ENCODE results near the gene PPP2R1A.
"Not testable (repeated sequence)": the region's sequence is repeated elsewhere in the genome, so short reads cannot be mapped to it uniquely, and the experiment has no call there.

The PPP2R1A gene

GRCh38 chr19:52200755-52201391 is 11.0 kb downstream of the PPP2R1A start:
- DNase-seq: not testable (repeated sequence)

- no peak for DNase-seq
These were observed 16.6 kb downstream of the PPP2R1A start for GRCh38 chr19:52206481-52206880.

GRCh38 chr19:52211203-52211602 is 21.4 kb downstream of the PPP2R1A start:
- no peak for DNase-seq

- DNase-seq: no peak
These were observed 22.2 kb downstream of the PPP2R1A start for GRCh38 chr19:52211926-52212571.

GRCh38 chr19:52212572-52213255 is 22.9 kb downstream of the PPP2R1A start:
- DNase-seq: no peak

GRCh38 chr19:52214241-52214640 is 24.4 kb downstream of the PPP2R1A start:
- DNase-seq: no peak

- DNase-seq: no peak
These were observed 26.5 kb downstream of the PPP2R1A start for GRCh38 chr19:52216401-52216800.

- DNase-seq: no peak
These were observed 27.7 kb downstream of the PPP2R1A start for GRCh38 chr19:52217576-52217975.

GRCh38 chr19:52219611-52220010 is 29.8 kb downstream of the PPP2R1A start:
- DNase-seq: no peak

- DNase-seq: no peak
These were observed 31.2 kb downstream of the PPP2R1A start for GRCh38 chr19:52221031-52221430.

- no peak for DNase-seq
These were observed 32.1 kb downstream of the PPP2R1A start for GRCh38 chr19:52221831-52222375.

- no peak for DNase-seq
These were observed 34.4 kb downstream of the PPP2R1A start for GRCh38 chr19:52224211-52224610.

- no peak for DNase-seq
These were observed 36.8 kb downstream of the PPP2R1A start for GRCh38 chr19:52226652-52227051.

GRCh38 chr19:52227196-52227940 is 37.5 kb downstream of the PPP2R1A start:
- no peak for DNase-seq

GRCh38 chr19:52227980-52228379 is 38.1 kb downstream of the PPP2R1A start:
- no peak for DNase-seq

GRCh38 chr19:52229524-52229923 is 39.7 kb downstream of the PPP2R1A start:
- DNase-seq: no peak

GRCh38 chr19:52230685-52231084 is 40.8 kb downstream of the PPP2R1A start:
- no peak for DNase-seq

GRCh38 chr19:52231154-52231910 is 41.5 kb downstream of the PPP2R1A start:
- DNase-seq: no peak

GRCh38 chr19:52234406-52234805 is 44.6 kb downstream of the PPP2R1A start:
- no peak for DNase-seq

GRCh38 chr19:52237197-52237596 is 47.3 kb downstream of the PPP2R1A start:
- no peak for DNase-seq

GRCh38 chr19:52237771-52238400 is 48.0 kb downstream of the PPP2R1A start:
- peak; percentile 20 for DNase-seq

- no peak for DNase-seq
These were observed 54.2 kb downstream of the PPP2R1A start for GRCh38 chr19:52244021-52244420.

All from NCI-H1694 (cell line).